Stimulated activated CD4-positive, alpha-beta T cell treated with anti-CD3 and anti-CD28 coated beads, TNF-alpha, amount 100 ng/mL, for 24 hours (primary cell): Measurements from ENCODE around the gene SLC35A5.
A peak's percentile ranks its signal among the peaks of the same experiment; 100 is the strongest.

Experiments used
- DNase-seq, 3 experiments: peaks; one replicate each; pipeline ENCODE4 v3.0.0-alpha.2; 2020; ENCODE audit warnings: low read depth in 3 of 3

SLC35A5 gene

DNA sequence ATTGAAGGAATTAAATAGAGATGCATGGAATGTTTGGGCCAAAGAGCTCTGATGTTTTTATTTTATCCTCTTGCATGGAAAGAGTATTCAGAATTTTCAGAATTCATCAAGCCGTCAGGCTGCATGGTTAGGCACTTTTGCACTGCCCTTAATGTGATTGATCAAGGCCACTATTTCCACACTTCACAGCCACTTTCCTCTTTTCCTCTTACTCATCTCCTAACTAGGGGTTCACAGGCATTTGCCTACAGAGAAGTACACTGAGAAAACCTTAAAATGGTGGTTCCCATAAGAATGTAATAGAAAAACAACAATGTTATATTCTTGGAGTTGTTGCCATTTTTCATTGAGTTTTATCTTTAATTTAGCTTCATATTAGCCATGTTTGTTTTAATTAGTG, 10.9 kb downstream of the SLC35A5 start:
- no peak for DNase-seq

DNA sequence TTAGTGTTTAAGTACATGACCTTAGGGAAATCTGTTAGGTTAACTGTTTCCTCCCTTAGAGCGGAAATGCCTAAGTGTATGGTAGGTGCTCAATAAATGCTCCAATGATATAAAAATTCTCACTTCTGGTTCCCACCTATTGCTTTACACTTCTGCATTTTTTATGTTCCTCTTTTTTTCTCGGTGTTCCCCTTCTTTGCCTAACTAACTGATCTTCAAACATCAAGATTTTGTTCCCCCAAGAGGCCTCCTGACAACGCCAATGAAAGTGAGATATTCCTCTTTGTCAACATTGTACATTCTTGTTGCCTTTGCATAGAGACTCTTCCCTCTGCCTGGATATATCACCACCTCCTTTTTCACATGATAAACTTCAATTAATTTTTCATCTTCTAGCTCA, 17.4 kb downstream of the SLC35A5 start:
- no peak for DNase-seq

DNA sequence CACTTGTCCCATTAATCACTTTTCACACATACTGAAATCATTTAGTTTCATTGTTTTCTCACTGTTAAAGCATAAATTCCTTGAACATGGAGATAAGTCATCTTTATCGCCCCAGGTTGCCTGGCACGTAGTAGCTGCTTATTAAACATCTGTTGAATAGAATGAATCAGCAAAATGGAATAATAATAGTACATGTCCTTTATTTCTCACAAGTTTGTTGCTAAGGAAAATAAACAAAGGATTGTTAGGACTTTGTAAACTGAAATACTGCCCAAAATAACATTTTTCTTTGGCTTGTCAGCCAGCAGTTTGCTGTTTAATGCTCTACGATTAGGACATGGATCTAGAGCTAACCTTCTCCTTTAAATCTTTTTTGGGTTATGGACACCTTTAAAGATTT, 17.9 kb downstream of the SLC35A5 start:
- DNase-seq = no peak

DNA sequence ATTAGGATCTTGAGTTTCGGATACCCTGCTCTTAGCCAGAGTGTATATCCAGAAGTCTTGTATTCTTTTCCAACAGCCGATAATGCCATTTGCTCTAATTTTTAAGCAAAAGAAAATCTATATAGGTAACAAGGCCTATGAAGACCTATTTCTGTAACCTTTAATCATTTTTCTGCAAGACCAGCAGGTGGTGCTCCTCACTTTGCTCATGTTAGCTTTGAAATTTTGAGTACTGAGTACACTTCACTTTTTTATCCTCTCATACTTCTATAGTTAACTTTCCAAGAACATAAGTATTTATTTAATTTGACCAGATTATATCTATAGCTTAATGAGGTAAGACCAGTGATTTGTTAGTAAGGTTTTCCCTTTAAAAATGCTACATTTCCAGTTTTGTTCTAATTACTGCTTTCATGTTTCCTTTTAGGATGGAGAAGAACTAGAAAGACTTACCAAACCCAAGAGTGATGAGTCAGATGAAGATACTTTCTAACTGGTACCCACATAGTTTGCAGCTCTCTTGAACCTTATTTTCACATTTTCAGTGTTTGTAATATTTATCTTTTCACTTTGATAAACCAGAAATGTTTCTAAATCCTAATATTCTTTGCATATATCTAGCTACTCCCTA, 20.5 kb downstream of the SLC35A5 start:
- DNase-seq = peak in 1 of 3 experiments; percentile 17

DNA sequence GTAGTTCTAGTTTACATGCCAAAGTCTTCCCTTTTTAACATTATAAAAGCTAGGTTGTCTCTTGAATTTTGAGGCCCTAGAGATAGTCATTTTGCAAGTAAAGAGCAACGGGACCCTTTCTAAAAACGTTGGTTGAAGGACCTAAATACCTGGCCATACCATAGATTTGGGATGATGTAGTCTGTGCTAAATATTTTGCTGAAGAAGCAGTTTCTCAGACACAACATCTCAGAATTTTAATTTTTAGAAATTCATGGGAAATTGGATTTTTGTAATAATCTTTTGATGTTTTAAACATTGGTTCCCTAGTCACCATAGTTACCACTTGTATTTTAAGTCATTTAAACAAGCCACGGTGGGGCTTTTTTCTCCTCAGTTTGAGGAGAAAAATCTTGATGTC, 21.3 kb downstream of the SLC35A5 start:
- no peak for DNase-seq

DNA sequence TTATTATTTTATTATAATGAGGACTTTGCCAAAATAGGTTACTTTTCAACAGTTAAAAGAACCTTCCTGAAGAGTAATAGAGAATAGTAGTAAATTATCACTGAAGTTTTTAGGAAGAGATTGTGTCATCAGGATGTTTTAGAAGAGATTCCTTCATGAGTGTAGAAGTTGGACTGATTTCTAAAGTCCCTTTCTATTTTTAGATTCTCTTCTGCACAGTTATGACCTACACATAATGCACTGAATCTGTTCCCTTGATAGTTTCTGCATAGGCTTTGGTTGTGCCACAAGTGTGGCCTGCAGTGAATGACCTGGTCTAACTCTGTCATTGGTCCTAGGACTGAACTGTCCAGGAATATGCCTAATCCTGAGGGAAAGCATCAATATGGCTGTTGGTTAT, 23.9 kb downstream of the SLC35A5 start:
- no peak for DNase-seq

DNA sequence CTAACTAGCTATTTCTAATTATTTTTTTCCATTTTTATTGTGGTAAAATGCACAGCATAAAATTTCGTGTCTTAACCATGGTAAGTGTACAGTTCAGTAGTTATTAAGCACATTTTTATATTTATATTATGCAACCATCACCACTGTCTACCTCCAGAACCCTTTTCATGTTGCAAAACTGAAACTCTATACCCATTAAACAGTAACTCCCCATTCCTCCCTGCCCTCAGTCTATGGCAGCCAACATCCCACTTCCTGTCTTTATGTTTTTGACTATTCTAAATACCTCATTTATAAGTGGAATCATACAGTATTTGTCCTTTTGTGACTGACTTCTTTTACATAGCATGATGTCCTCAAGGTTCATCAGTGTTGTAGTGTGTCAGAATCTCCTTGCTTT, 25.5 kb downstream of the SLC35A5 start:
- DNase-seq = no peak

DNA sequence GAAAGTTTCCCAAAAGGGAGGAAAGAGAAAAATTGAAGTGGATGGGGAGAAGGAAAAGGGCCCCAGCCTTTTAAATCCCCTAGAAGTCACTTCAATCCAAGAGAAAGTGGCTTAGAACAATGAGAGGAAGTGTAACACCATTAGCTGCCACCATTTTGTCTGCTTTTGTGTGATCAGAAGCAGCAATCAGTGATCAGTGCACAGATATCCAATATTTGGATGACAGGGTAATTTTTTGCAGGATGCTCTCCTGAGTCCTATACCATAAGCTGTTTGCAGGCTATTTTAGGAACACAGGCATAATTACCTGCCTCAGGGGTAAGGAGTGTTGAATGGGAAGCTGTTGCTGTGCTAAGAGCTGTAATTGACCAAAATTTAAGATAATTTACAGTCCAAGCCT, 31.4 kb downstream of the SLC35A5 start:
- no peak for DNase-seq

DNA sequence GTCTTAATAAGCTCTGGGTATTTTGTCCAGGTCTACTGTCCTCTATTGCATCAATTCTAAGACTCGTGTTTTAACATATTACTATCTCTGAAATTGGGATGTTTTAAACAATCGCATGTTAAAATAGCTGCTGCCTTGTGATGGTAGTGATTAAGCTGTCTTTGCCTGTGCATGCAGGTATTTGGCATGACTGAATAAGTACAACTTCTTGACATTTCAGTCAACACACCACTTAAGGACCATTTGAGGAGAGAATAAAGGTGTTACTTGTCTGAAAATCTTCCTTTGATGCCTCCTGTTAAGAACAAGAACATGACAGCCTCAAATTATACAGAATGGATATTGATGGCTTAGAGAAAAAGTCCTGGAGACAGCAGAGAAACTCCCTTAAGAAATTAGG, 33.0 kb downstream of the SLC35A5 start:
- DNase-seq = no peak

DNA sequence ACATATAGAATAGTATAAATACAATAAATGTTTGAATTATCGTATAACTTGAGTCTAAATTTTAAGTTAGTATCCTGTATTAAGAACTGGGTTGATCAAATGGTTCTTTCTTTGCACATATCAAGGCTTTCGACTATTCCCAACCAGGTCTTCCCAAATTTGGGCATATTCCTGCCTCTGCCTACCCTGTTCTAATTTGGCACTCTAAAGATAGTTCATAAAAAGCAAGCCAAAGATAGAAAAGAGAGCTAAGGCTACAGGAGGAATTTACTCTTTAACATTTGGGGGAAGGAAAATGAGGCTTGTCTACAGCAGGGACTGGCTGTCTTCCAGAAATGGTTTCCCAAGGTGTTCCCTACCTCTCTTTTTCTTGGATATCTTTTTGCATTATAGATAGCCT, 36.1 kb downstream of the SLC35A5 start:
- DNase-seq = no peak

DNA sequence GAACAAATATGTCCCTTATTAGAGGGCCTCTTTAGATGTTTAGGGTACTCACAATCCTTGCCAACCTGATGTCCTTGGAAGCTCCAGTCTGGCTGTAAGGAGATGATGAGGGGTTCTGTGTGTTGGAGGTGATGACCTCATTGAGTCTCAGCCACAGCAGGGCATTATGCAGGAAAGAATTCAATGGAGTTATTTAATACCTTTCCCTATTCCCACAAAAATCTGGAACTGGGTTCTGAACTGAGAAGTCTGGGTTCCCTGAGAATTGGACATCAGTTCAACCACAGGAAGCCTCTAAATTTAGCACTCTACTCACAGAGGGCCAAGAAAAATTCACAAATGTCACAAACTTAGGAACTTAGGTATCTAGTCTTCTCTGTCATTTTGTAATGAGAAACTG, 36.9 kb downstream of the SLC35A5 start:
- no peak for DNase-seq

DNA sequence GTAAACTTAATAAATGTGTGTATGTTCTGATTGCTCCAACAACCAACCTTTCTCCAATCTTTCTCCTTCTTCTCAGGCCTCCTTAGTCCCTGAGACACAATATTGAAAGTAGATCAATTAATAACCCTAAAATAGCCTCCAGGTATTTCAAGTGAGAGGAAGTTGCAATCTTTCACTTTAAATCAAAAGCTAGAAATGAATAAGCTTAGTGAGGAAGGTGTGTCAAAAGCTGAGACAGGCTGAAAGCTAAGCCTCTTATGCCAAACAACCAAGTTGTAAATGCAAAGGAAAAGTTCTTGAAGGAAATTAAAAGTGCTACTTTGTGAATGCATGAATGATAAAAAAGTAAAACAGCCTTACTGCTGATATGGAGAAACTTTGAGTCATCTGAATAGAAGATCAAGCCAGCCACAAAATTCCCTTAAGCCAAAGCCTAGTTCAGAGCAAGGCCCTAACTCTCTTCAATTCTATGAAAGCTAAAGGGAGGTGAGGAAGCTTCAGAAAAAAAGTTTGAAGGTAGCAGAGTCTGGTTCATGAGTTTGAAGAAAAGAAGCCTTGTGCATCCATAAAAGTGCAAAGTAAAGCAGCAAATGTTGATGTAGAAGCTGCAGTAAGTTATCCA, 40.5 kb downstream of the SLC35A5 start:
- no peak for DNase-seq

DNA sequence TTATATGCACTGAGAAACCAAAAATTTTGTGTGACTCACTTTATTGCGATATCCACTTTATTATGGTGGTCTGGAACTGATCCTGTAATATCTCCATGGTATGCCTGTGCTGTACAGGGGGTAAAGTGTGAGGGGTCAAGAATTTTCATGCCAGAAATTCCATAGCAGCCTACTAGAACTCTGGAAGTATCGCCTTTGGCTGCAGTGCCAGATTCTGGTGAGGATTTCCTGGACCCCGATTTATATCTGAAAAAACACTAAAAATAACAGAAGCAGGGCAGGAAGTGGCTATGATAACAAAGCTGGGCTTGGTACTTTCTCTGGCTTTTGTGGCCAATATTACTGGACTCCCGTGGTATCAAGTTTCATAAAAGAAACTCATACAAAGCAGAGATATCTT, 42.7 kb downstream of the SLC35A5 start:
- DNase-seq = no peak

DNA sequence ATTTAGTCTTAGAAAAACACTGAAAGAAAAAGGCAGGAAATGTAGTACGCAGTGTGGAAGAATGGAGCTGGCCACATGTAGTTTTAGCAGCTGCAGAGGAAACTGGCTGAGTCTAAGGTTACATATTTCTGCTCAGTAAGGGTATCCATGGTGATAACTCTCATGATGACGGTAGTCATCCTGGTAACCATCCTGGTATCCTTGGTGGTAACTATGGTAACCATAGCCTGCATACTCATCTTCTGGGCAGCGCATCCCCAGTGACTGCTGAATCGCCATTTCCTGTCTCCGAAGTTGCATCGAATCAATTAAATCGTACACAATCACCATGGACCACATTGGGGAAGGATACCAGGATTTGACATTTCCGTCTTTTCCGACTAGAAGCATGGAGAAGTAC, 43.4 kb downstream of the SLC35A5 start:
- DNase-seq = no peak

DNA sequence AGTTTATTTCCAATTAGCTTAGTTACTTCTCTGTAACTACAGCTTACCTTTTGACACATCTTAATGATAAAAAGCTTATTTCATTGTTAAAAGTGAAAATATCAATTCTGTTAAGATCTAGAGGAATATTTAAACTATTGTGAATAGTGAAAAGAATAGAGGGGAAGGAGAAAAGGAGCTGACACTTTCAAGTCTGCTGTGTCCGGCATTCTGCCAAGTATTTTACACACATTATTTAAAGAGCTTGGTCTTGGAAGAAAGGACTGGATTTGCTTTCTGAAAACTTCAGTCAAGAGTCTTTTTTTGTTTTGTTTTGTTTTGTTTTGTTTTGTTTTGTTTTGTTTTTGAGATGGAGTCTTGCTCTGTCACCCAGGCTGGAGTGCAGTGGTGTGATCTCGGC, 44.3 kb downstream of the SLC35A5 start:
- DNase-seq = no peak

DNA sequence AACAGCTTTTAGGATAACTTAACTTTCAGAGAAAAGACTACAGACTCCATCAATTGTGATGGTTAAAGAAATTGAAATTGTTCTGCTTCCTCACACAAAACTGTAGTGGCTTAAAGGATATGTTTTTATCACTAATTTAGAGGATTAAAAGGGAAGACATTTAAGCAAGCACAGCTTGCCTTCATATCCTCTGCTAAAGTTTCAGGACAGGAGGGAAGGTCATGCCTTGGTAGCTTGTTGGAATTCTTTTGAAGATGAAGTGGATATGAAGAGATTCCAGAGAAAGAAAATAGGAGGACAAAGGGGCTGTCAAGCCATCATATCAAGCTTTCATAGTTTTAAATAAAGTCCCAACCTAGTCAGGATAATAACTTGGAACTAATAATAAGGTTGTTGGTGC, 46.0 kb downstream of the SLC35A5 start:
- no peak for DNase-seq

DNA sequence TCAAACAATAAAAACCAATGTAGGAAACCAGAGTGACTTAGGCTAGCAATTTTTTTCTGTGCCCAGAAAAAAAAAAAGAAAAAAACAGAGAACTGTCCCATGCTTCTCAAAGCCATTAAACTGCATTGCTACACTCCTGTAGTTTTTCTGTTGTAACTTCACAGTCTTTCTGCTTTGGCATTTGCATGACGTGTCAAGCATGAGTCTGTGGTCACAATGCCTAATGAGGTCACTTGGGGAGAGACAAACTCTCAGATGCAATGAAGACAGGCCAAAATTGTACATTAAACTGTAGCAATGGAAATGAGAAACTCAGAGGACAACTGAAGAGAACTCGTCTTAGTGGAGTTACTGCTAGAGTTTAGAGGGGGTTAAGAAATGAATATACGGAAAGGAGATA, 48.3 kb downstream of the SLC35A5 start:
- no peak for DNase-seq

DNA sequence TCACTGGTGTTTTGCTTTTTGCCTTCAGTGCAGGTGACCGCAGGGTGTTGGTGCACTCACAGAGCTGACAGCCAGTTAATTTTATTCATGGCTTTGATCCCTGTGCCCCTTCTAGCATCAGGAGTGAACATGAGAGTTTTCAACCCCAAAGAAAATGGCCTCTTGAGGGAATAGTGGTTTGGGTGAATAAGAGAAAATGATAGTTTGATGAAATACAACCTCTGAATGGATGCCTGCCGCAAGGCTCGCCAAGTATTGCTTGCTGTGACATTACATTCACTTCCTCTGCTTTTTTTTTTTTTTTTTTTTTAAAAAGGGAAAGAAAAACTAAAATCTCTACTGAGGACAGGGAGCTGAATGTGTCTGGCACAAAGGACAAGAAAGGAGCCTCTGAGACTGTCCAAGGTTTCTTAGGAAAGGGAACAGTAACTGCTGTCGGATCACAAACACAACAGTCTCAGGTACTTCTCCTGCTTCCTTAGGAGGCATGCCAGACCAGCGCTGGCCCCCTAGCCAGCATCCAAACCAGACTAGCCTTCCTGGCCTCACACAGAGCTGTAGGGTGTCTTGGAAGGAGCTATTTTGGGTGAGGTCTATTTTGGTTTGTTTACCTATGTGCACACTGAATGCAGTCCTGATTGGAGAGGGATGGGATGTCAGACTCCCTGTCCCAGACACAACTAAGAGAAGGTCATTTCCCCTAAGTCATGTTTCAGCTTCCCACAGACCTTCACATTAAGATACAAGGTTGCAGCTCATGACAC, 50.1 kb downstream of the SLC35A5 start:
- no peak for DNase-seq

DNA sequence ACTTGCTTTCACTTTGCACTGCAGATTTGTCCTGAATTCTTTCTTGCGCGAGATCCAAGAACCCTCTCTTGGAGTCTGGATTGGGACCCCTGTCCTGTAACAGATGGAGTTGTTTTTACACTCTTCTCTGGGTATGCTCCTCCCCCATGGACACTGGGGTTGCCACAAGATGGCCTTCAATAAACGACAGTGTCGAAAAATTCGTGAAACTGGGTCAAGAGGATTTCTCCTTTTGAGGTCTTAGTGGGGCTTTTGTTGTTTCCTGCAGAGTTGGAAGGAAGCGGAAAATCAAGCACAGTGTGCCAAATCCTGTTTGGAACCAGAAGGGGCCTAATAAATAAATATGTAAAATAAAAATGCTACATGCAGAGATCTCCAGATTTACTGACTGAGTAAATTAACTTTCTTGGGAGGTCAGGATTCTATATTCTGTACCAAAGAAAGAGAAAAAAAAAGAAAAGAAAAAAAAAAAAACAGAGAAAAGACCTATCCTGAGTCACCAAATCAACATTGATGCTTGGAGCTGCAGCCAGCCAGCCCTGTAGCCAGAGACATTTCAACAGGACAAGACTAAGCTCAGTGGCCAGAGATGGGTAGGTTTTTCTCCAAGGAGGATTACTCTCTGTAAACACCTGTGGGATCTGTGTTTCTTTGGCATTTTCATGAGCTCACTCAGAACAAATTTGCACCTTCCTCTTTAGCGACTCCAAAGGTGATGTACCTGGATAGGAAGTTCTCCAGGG, 54.3 kb downstream of the SLC35A5 start:
- DNase-seq = no peak

DNA sequence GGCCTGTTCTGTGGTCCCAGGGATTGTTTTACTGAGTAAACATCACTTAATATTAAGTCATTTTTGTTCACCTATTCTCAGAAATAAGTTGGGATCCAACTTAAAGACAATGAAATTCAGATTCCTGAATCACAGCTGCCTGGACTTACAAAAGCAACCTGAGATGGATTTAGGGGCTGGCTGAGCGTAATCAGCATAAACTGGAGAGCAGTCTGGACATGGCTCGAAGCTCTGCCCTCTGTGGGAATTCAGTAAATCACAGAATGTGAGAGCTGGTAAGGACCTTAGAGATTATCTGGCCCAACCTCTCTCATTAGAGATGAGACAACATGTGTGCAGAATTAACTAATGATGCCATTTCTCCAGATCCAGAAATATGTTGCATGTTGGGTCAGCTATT, 55.4 kb downstream of the SLC35A5 start:
- DNase-seq = no peak

DNA sequence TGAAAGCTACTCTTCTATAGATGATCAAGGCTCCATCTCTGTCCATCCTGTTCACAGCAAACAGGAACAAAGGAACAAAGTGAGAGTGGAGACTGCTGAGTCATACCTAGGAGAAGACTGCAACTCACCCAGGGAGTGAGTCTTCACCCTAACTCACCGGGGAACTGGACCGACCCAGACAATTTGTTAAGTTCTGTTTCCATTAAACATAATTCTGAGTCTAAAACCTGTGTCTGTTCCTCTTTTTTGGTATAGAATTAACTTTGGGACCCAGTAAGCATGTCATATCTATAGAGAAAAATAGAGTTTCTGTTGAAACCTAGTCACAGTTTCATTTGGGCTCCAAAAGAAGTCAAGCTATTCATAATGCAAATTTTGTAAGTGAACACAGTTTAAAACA, 57.5 kb downstream of the SLC35A5 start:
- DNase-seq = no peak

DNA sequence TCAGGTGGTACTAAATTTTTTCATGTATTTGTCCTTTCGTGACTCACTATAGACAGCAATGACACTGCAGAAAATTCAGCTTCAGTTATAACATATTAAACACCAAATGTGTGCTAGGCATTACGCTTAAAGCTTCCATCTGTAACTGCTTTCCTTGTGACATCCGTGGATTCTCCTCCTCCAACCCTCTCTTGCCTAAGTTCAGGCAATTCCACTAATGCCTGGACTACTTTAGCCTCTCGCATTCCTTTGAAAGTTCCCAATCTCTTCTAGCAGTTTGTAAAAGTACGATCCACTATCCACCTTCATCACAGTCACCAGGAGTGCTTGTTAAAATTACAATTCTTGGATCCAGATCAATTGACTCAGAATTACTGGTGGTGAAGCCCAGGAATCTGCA, 61.4 kb downstream of the SLC35A5 start:
- DNase-seq = no peak

DNA sequence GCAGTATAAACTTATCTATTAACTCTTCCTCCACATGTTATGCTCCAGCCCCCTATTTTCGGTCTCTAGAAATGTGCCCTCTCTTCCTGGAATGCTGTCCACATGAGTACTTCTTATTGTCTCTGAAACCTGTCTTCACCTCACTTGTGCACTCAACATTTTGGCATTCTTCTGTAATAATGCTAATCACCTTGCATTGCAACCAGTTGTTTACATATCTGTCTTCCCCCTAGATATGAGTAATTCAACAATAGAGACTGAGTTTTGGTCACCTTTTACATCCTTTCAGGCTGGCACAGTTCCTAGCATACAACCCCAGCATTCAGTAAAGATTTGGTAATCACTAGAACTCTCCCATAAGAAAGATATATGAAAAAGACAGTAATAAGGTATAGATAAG, 61.9 kb downstream of the SLC35A5 start:
- no peak for DNase-seq
